Mesendoderm (in vitro differentiated cells): ENCODE results near the gene TNFSF11.
"Not testable (repeated sequence)": the region's sequence is repeated elsewhere in the genome, so short reads cannot be mapped to it uniquely, and the experiment has no call there.

Experiments
- DNase-seq: peaks from one replicate; pipeline ENCODE4 v3.0.0; 2013
- H2AK5ac ChIP-seq: 2 replicates; pipeline ENCODE4 v1.6.1; 2013; ENCODE audit warnings: low read length, inconsistent platforms
- H2BK120ac ChIP-seq: 2 replicates; pipeline ENCODE4 v1.6.1; 2013; ENCODE audit warnings: low read depth, mild to moderate bottlenecking, low read length, moderate library complexity, mixed read lengths
- H2BK15ac ChIP-seq: replicated peaks from 2 replicates; pipeline ENCODE4 v1.6.1; 2013; ENCODE audit warnings: low read depth, mild to moderate bottlenecking, moderate library complexity
- H2BK5ac ChIP-seq: 2 replicates; pipeline ENCODE4 v1.6.1; 2013; ENCODE audit warnings: low read length, inconsistent platforms
- H3K18ac ChIP-seq: 2 replicates; pipeline ENCODE4 v1.6.1; 2013; ENCODE audit warnings: mild to moderate bottlenecking, low read length, mixed read lengths
- H3K23ac ChIP-seq: one replicate; pipeline ENCODE4 v1.6.1; 2013; ENCODE audit warnings: low read length
- H3K27ac ChIP-seq: 2 replicates; pipeline ENCODE4 v1.5.1; 2013; ENCODE audit warnings: low read depth, mild to moderate bottlenecking, inconsistent platforms, low read length, moderate library complexity
- H3K27me3 ChIP-seq: 2 replicates; pipeline ENCODE4 v1.6.1; 2013; ENCODE audit warnings: low read length, control low read depth, mild to moderate bottlenecking, inconsistent platforms; ENCODE audit not compliant: insufficient read depth, poor library complexity
- H3K36me3 ChIP-seq: 2 replicates; pipeline ENCODE4 v1.6.1; 2013; ENCODE audit warnings: low read length, inconsistent platforms; ENCODE audit not compliant: control insufficient read depth, insufficient read depth
- H3K4ac ChIP-seq: one replicate; pipeline ENCODE4 v1.6.1; 2013; ENCODE audit warnings: low read depth, mild to moderate bottlenecking, low read length, moderate library complexity
- H3K4me1 ChIP-seq: 2 replicates; pipeline ENCODE4 v1.6.1; 2013; ENCODE audit warnings: low read depth, low read length, inconsistent platforms; ENCODE audit not compliant: control insufficient read depth
- H3K4me2 ChIP-seq: 2 replicates; pipeline ENCODE4 v1.6.1; 2013; ENCODE audit warnings: low read length
- H3K4me3 ChIP-seq: 2 replicates; pipeline ENCODE4 v1.5.1; 2013; ENCODE audit warnings: mild to moderate bottlenecking, low read length
- H3K56ac ChIP-seq: one replicate; pipeline ENCODE4 v1.6.1; 2013; ENCODE audit warnings: low read length
- H3K79me1 ChIP-seq: 2 replicates; pipeline ENCODE4 v1.6.1; 2013; ENCODE audit warnings: low read length, inconsistent platforms
- H3K79me2 ChIP-seq: 2 replicates; pipeline ENCODE4 v1.6.1; 2013; ENCODE audit warnings: mild to moderate bottlenecking, low read length; ENCODE audit not compliant: control insufficient read depth, insufficient read depth
- H3K9ac ChIP-seq: 2 replicates; pipeline ENCODE4 v1.6.1; 2013; ENCODE audit warnings: low read length, inconsistent platforms
- H4K5ac ChIP-seq: one replicate; pipeline ENCODE4 v1.6.1; 2013; ENCODE audit warnings: low read length
- H4K8ac ChIP-seq: one replicate; pipeline ENCODE4 v1.6.1; 2013; ENCODE audit warnings: low read depth, mild to moderate bottlenecking, control low read depth, low read length, moderate library complexity
- WGBS: extraction: QIAGEN DNeasy Blood & Tissue Kit; methylation state at CpG from one replicate; pipeline ENCODE4 v1.1.7; 2013; ENCODE audit warnings: low lambda C conversion rate, missing lambda C conversion rate; ENCODE audit not compliant: insufficient coverage; ENCODE audit errors: extremely low coverage; 5-methylcytosine and 5-hydroxymethylcytosine counted together

TNFSF11 gene

DNA sequence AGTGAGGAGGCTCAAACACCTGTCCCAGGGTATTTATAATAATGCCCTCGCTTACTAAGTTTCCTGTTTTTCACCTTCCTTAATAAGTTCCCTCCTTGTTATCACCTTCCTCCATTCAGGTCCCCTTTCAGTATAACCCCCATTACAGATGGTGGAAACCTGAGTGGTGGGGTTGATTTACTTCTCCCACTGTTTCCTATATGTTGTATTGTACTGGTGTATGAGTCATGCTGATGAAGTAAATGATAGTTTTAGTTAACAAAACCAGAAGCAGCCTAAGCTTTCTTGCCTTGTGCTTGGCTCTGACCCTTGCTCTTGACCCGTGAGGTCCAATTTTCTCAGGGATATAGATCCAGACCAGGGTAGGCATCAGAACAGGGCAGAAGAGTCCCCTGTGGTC lies 22.3 kb upstream of the TNFSF11 start:
- Histone ChIP-seq H3K56ac (no peak overlapping the region), H3K79me1 (no peaks in the 10 kb centered on the region), H4K5ac (no peak overlapping the region), H3K4me2 (no peak overlapping the region), H3K4me3 (no peak overlapping the region), H3K4me1 (no peaks in the 10 kb centered on the region), H4K8ac (no peak overlapping the region), H2AK5ac (no peak overlapping the region), H3K79me2 (no peaks in the 10 kb centered on the region), H3K4ac (no peak overlapping the region), H3K23ac (no peak overlapping the region), H3K27ac (no peak overlapping the region), H2BK15ac (no peak overlapping the region), H3K9ac (no peak overlapping the region), H2BK5ac (no peak overlapping the region), H2BK120ac (no peak overlapping the region), H3K18ac (no peak overlapping the region), H3K36me3 (no peaks in the 10 kb centered on the region), H3K27me3 (no peaks in the 10 kb centered on the region)
- DNase-seq = no peak
- WGBS = no CpG with 5 or more reads among the region's 2 CpGs

DNA sequence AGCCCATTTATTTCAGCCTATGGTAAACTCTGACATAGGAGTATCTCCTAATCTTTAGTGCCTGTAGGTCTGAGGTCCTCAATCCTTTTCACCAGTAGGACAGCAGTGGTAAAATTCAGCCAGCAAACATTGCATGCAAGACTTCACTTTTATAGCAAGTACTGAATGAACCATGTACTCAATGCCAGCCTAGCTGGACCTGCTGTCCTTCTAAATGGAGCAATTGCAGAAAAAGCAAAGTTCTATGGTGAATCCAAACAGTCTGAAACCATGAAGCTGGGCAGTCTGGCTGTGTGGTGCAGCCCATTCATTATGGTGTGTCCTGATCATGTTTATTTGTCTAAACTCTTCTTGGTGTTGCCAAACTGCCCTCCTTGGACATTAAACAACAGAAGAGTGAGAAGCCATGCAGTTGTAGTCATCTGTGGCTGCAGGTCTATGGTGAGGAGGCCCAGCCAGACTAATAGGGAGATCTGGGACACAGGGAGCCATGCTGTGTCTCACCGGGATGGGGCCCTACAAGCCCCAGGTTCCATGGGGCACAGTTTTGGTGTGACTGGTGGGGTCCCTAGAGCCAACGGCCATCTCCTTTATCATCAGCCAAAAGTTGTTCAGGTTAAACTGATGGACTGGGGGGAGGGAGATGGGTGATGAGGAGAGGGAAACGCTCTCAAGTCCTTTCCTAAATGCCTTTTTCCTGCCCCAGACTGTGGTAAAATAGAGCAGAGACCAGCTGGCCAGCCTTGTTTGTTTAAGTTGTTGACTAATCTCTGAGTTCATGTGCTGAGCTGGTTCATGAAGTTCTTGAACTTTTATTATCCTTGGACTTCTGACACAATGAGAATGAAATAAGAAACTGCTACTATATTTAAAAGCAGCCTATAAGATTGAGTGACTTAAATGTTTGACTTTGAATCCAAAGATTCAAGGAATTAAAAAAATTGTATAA lies 20.6 kb upstream of the TNFSF11 start:
- Histone ChIP-seq H3K4ac (no peak overlapping the region), H2BK5ac (no peak overlapping the region), H3K36me3 (no peaks in the 10 kb centered on the region), H3K27ac (no peak overlapping the region), H3K23ac (no peak overlapping the region), H3K4me3 (no peak overlapping the region), H3K79me1 (no peaks in the 10 kb centered on the region), H3K4me1 (no peaks in the 10 kb centered on the region), H4K5ac (no peak overlapping the region), H3K18ac (no peak overlapping the region), H2BK120ac (no peak overlapping the region), H3K27me3 (no peaks in the 10 kb centered on the region), H2BK15ac (no peak overlapping the region), H2AK5ac (no peak overlapping the region), H3K79me2 (no peaks in the 10 kb centered on the region), H3K56ac (no peak overlapping the region), H4K8ac (no peak overlapping the region), H3K9ac (no peak overlapping the region), H3K4me2 (no peak overlapping the region)
- no peak for DNase-seq
- WGBS = no CpG with 5 or more reads among the region's 3 CpGs

DNA sequence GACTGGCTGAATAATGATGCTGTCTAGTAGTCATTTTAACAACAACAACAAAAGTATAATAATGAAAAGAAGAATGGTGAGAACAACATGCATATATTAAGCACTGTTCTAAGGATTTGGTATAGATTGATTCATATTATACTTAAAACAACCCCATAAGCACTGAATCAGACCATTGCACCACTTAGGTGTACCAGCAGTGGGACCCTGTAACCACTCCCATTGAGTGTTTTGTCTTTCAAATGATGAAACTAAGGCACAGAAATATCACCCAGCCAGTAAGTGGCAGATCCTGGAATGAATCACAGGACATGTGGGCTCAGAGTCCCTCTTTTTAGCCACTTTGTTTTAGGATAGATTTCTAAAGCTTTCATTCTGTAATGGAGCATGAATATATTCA lies 14.9 kb upstream of the TNFSF11 start:
- no peak for DNase-seq
- no peaks in the 10 kb centered on the region for H3K36me3 ChIP-seq
- no peak overlapping the region for H2BK120ac ChIP-seq
- no peak overlapping the region for H2BK5ac ChIP-seq
- H3K79me2 ChIP-seq = no peaks in the 10 kb centered on the region
- no peak overlapping the region for H2AK5ac ChIP-seq
- no peak overlapping the region for H3K18ac ChIP-seq
- no peak overlapping the region for H3K56ac ChIP-seq
- no peaks in the 10 kb centered on the region for H3K27me3 ChIP-seq
- no peak overlapping the region for H3K4me2 ChIP-seq
- no peak overlapping the region for H3K23ac ChIP-seq
- H4K8ac ChIP-seq = no peak overlapping the region
- H4K5ac ChIP-seq = no peak overlapping the region
- no peak overlapping the region for H3K27ac ChIP-seq
- H3K9ac ChIP-seq = no peak overlapping the region
- no peaks in the 10 kb centered on the region for H3K79me1 ChIP-seq
- H3K4me1 ChIP-seq = no peaks in the 10 kb centered on the region
- H2BK15ac ChIP-seq = no peak overlapping the region
- H3K4me3 ChIP-seq = no peak overlapping the region
- H3K4ac ChIP-seq = no peak overlapping the region

DNA sequence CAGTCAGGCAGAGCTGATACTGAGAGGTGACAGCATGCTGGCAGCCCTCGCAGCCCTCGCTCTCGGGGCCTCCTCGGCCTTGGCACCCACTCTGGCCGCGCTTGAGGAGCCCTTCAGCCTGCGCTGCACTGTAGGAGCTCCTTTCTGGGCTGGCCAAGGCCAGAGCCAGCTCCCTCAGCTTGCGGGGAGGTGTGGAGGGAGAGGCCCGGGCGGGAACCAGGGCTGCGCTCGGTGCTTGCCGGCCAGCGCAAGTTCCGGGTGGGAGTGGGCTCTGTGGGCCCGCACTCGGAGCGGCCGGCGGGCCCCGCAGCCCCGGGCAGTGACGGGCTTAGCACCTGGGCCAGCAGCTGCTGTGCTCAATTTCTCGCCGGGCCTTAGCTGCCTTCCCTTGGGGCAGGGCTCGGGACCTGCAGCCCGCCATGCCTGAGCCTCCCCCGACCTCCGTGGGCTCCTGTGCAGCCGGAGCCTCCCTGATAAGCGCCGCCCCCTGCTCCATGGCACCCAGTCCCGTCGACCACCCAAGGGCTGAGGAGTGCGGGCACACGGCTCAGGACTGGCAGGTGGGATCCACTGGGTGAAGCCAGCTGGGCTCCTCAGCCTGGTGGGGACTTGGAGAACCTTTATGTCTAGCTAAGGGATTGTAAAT lies 14.3 kb upstream of the TNFSF11 start:
- not testable (repeated sequence) for H2AK5ac ChIP-seq, H3K18ac ChIP-seq, DNase-seq, H4K5ac ChIP-seq, H3K79me1 ChIP-seq, H3K23ac ChIP-seq, H3K79me2 ChIP-seq, H3K4me3 ChIP-seq, H2BK120ac ChIP-seq, H3K4me2 ChIP-seq, H2BK15ac ChIP-seq, H3K9ac ChIP-seq, H3K56ac ChIP-seq, H3K36me3 ChIP-seq, H4K8ac ChIP-seq, H2BK5ac ChIP-seq, H3K4ac ChIP-seq, H3K27ac ChIP-seq, H3K4me1 ChIP-seq, H3K27me3 ChIP-seq
- WGBS = no CpG with 5 or more reads among the region's 36 CpGs

DNA sequence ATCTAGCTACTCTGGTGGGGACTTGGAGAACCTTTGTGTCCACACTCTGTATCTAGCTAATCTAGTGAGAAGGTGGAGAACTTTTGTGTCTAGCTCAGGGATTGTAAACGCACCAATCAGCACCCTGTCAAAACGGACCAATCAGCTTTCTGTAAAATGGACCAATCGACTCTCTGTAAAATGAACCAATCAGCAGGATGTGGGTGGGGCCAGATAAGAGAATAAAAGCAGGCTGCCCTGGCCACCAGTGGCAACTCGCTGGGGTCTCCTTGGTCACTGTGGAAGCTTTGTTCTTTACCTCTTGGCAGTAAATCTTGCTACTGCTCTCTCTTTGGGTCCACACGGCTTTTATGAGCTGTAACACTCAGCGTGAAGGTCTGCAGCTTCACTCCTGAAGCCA lies 13.6 kb upstream of the TNFSF11 start:
- not testable (repeated sequence) for H3K56ac ChIP-seq

More for the DNA sequence above, 13.6 kb upstream of the TNFSF11 start:
- H2BK5ac ChIP-seq, H2BK120ac ChIP-seq, H2BK15ac ChIP-seq, H4K5ac ChIP-seq, H3K4me1 ChIP-seq, H3K23ac ChIP-seq, H3K79me2 ChIP-seq, H3K9ac ChIP-seq, H3K27me3 ChIP-seq, H2AK5ac ChIP-seq, H3K4me3 ChIP-seq, H3K4ac ChIP-seq, H3K18ac ChIP-seq, H3K36me3 ChIP-seq, H4K8ac ChIP-seq, H3K79me1 ChIP-seq, DNase-seq, H3K4me2 ChIP-seq, H3K27ac ChIP-seq: not testable (repeated sequence)
- WGBS = no CpG with 5 or more reads among the region's 6 CpGs
